ENCODE measurements around the gene AGPAT4. TPM values are rescaled to one million over a fixed set of nuclear protein-coding genes. Genes with fewer than 3 reads are reported as not detected.

AGPAT4 gene
- total and polyA plus RNA-seq, 2 of the 13 experiments (the other 11 are each of a cell fraction or from before 2014, with no cell fraction given), result 0.07 to 0.13 TPM

- Histone ChIP-seq H3K9ac (ENCODE audit: insufficient read depth, low read depth, low read length) (no peak overlapping the region), H3K4me3 (replicated peaks in 1 of 3; ENCODE audit: insufficient read depth in 1 of 3, low read depth in 2 of 3, low read length in 3 of 3) (no peak overlapping the region), H2AFZ (ENCODE audit: low read length) (no peak overlapping the region), H3K9me3 (ENCODE audit: low read length) (peaks cover 37% of the 10 kb centered on the region), H3K4me1 (ENCODE audit: insufficient read depth, low read length) (peaks cover 4% of the 10 kb centered on the region; the same call in 1 of the 2 replicates), H4K20me1 (ENCODE audit: insufficient read depth, low read length) (no peaks in the 10 kb centered on the region), H3K27me3 (ENCODE audit: control insufficient read depth in 1 of 2, insufficient read depth in 2 of 2, low read length in 2 of 2) (peaks cover 0 to 5% of the 10 kb centered on the region in 2 experiments; a peak in 1 of 5 replicates), H3K79me2 (ENCODE audit: insufficient read depth, low read length) (no peaks in the 10 kb centered on the region), H3K27ac (ENCODE audit: extremely low read length, insufficient read depth, low read length) (no peak overlapping the region), H3K36me3 (replicated peaks in 1 of 2; ENCODE audit: control insufficient read depth in 1 of 2, insufficient read depth in 2 of 2, low read length in 2 of 2) (no peaks in the 10 kb centered on the region), H3K4me2 (ENCODE audit: low read depth, low read length) (no peak overlapping the region)
- intact Hi-C loops (cut with micrococcal nuclease; ENCODE audit: unreplicated experiment), result no loop called here
- ATAC-seq (no peak), FAIRE-seq (no peak), DNase-seq (ENCODE audit: low spot score) (no peak)
- CTCF ChIA-PET (ENCODE audit: low intra/inter-chr PET ratio, low total read pairs), result no interaction called here
- WGBS (ENCODE audit: low lambda C conversion rate), result 0% methylated on average over 1 of the region's 1 CpG
- TF ChIP-seq SP4 (CRISPR knock-in tag; IDR thresholded peaks at IDR 0.05), result no peak
- TF ChIP-seq PPARG (CRISPR knock-in tag; conservative IDR thresholded peaks at IDR 0.05), result no peak
- TF ChIP-seq ZNF609 (CRISPR knock-in tag; IDR thresholded peaks at IDR 0.05; ENCODE audit: borderline replicate concordance), result no peak
- TF ChIP-seq STAG1 (CRISPR knock-in tag; IDR thresholded peaks at IDR 0.05), result no peak
- no peak for TF ChIP-seq ATF4 (CRISPR knock-in tag; IDR thresholded peaks at IDR 0.05)
- TF ChIP-seq PAWR (CRISPR knock-in tag; IDR thresholded peaks at IDR 0.05; ENCODE audit: borderline replicate concordance), result no peak
- no peak for TF ChIP-seq FOXO1 (CRISPR knock-in tag; IDR thresholded peaks at IDR 0.05)
- no peak for TF ChIP-seq FOXP1 (IDR thresholded peaks at IDR 0.05)
- TF ChIP-seq FOXP1 (CRISPR knock-in tag; IDR thresholded peaks at IDR 0.05), result no peak
- TF ChIP-seq TEAD2 (CRISPR knock-in tag; IDR thresholded peaks at IDR 0.05), result no peak
- TF ChIP-seq ZNF792 (CRISPR knock-in tag; IDR thresholded peaks at IDR 0.05), result no peak
- TF ChIP-seq CEBPG (CRISPR knock-in tag; IDR thresholded peaks at IDR 0.05), result no peak
- TF ChIP-seq ZSCAN5A (CRISPR knock-in tag; IDR thresholded peaks at IDR 0.05; ENCODE audit: borderline replicate concordance), result no peak
- no peak for TF ChIP-seq BCL3 (CRISPR knock-in tag; IDR thresholded peaks at IDR 0.05)
- TF ChIP-seq TSC22D2 (CRISPR knock-in tag; IDR thresholded peaks at IDR 0.05; ENCODE audit: borderline replicate concordance), result no peak
- POLR2A ChIA-PET, result no interaction called here
- in situ Hi-C loops (cut with HindIII; ENCODE audit: extremely low pct_ligation_motif_present, low pct_unique_long_range_greater_than_20kb), result no loop called here
- BruUV-seq (replicated peaks), result no TSS peak
These were observed 61.0 kb downstream of the AGPAT4 start for GRCh38 chr6:161212902-161213301.

Measured in HepG2 (cell line).